ENCODE measurements around the gene NELFB. TPM values are rescaled to one million over a fixed set of nuclear protein-coding genes. Genes with fewer than 3 reads are reported as not detected.

The NELFB gene
- total and polyA plus RNA-seq, 9 of the 15 experiments (the other 6 are each of a cell fraction or from before 2014, with no cell fraction given), result 0.24 to 84.0 (median 29.7) TPM

- FAIRE-seq (peak; percentile 68), DNase-seq (ENCODE audit: extremely low read depth in 1 of 4, low spot score in 3 of 4) (peak; percentile 43 to 63 (median 54)), ATAC-seq (peak; percentile 84)
- in situ Hi-C loops (cut with MboI) (no loop called here), intact Hi-C loops (cut with micrococcal nuclease) (no loop called here)
- 28% methylated on average over 15 of the region's 26 CpGs for WGBS (ENCODE audit: insufficient coverage, low coverage, missing lambda C conversion rate)
- ChIA-PET POLR2A (interaction anchor here (0.5 to 1.1 kb wide), 5 partner anchors 15 to 277 kb away, joined by 3 to 5 read pairs (median 3); partner anchors contain the start of gene TOR4A), CTCF (ENCODE audit: low intra/inter-chr PET ratio) (interaction anchor here (1.0 kb wide), 1 partner anchor 24 kb away, joined by 4 read pairs; no protein-coding TSS in a partner anchor)
- Histone ChIP-seq H2AFZ (ENCODE audit: low read depth, low read length) (no peak overlapping the region), H3K27me3 (ENCODE audit: control insufficient read depth in 2 of 2, insufficient read depth in 2 of 2, low read length in 2 of 2) (no peaks in the 10 kb centered on the region), H3K9me3 (replicated peaks; ENCODE audit: control insufficient read depth, insufficient read depth, low read depth, low read length) (no peaks in the 10 kb centered on the region), H3K9ac (ENCODE audit: insufficient read depth in 1 of 2, low read depth in 2 of 2, low read length in 2 of 2) (peak overlapping the region in 1 of 2 experiments; percentile 24; a peak in 1 of 4 replicates), H3K4me3 (no peak overlapping the region), H3K79me2 (ENCODE audit: control insufficient read depth, insufficient read depth, low read length) (no peaks in the 10 kb centered on the region), H3K4me1 (replicated peaks in 1 of 2; ENCODE audit: control insufficient read depth in 2 of 2, insufficient read depth in 2 of 2, low read length in 2 of 2) (peaks cover 6 to 75% of the 10 kb centered on the region in 2 experiments), H3K4me2 (ENCODE audit: insufficient read depth, low read length) (no peak overlapping the region), H3K36me3 (ENCODE audit: control insufficient read depth, insufficient read depth, low read length) (no peaks in the 10 kb centered on the region), H3K27ac (ENCODE audit: extremely low read depth, low read depth, low read length) (no peak overlapping the region), H3K9me1 (ENCODE audit: control insufficient read depth, insufficient read depth, low read length) (no peaks in the 10 kb centered on the region), H4K20me1 (replicated peaks; ENCODE audit: control insufficient read depth, insufficient read depth, low read length) (no peaks in the 10 kb centered on the region)
- BruUV-seq (replicated peaks), result no TSS peak
- peak in 1 of 2 experiments; percentile 74; a peak in 1 of 4 replicates for TF ChIP-seq SRF (CRISPR knock-in tag; IDR thresholded peaks at IDR 0.05)
- TF ChIP-seq CTBP1 (IDR thresholded peaks at IDR 0.05; ENCODE audit: borderline replicate concordance), result peak; percentile 48; the same call in 1 of the 2 replicates
- TF ChIP-seq NRF1 (conservative IDR thresholded peaks at IDR 0.05 in 1 of 2, IDR thresholded peaks at IDR 0.05 in 1 of 2), result peak in 1 of 2 experiments; percentile 22; a peak in 1 of 4 replicates
- TF ChIP-seq, protein P1, sequence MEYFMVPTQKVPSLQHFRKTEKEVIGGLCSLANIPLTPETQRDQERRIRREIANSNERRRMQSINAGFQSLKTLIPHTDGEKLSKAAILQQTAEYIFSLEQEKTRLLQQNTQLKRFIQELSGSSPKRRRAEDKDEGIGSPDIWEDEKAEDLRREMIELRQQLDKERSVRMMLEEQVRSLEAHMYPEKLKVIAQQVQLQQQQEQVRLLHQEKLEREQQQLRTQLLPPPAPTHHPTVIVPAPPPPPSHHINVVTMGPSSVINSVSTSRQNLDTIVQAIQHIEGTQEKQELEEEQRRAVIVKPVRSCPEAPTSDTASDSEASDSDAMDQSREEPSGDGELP (CRISPR knock-in tag; IDR thresholded peaks at IDR 0.05; ENCODE audit: borderline replicate concordance), result peak; percentile 36; the same call in 1 of the 2 replicates
- 0 out of 2 replicates have a peak, but pooled peaks have one; percentile 24 for TF ChIP-seq SMC3 (conservative IDR thresholded peaks at IDR 0.05; ENCODE audit: insufficient read depth, low read depth, low read length)
- TF ChIP-seq CREB1 (IDR thresholded peaks at IDR 0.05), result no peak
- TF ChIP-seq CREB1 (CRISPR knock-in tag; IDR thresholded peaks at IDR 0.05), result 0 out of 2 replicates have a peak, but pooled peaks have one; percentile 33
- TF ChIP-seq CREM (IDR thresholded peaks at IDR 0.05; ENCODE audit: low read depth), result peak; percentile 61
- TF ChIP-seq, protein P2, sequence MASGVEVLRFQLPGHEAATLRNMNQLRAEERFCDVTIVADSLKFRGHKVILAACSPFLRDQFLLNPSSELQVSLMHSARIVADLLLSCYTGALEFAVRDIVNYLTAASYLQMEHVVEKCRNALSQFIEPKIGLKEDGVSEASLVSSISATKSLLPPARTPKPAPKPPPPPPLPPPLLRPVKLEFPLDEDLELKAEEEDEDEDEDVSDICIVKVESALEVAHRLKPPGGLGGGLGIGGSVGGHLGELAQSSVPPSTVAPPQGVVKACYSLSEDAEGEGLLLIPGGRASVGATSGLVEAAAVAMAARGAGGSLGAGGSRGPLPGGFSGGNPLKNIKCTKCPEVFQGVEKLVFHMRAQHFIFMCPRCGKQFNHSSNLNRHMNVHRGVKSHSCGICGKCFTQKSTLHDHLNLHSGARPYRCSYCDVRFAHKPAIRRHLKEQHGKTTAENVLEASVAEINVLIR (CRISPR knock-in tag; IDR thresholded peaks at IDR 0.05), result no peak
- TF ChIP-seq, protein P3, sequence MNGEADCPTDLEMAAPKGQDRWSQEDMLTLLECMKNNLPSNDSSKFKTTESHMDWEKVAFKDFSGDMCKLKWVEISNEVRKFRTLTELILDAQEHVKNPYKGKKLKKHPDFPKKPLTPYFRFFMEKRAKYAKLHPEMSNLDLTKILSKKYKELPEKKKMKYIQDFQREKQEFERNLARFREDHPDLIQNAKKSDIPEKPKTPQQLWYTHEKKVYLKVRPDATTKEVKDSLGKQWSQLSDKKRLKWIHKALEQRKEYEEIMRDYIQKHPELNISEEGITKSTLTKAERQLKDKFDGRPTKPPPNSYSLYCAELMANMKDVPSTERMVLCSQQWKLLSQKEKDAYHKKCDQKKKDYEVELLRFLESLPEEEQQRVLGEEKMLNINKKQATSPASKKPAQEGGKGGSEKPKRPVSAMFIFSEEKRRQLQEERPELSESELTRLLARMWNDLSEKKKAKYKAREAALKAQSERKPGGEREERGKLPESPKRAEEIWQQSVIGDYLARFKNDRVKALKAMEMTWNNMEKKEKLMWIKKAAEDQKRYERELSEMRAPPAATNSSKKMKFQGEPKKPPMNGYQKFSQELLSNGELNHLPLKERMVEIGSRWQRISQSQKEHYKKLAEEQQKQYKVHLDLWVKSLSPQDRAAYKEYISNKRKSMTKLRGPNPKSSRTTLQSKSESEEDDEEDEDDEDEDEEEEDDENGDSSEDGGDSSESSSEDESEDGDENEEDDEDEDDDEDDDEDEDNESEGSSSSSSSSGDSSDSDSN (IDR thresholded peaks at IDR 0.05; ENCODE audit: borderline replicate concordance in 1 of 2, low read depth in 2 of 2, low read length in 2 of 2), result 0 out of 4 replicates have a peak, but pooled peaks of 1 of the 2 experiments have one; percentile 61
- peak; percentile 33; the same call in 1 of the 2 replicates for TF ChIP-seq RB1 (IDR thresholded peaks at IDR 0.05; ENCODE audit: low read depth)
- TF ChIP-seq MAFG (tag; conservative IDR thresholded peaks at IDR 0.05), result 0 out of 2 replicates have a peak, but pooled peaks have one; percentile 8
- 0 out of 2 replicates have a peak, but pooled peaks have one; percentile 21 for TF ChIP-seq NFE2 (IDR thresholded peaks at IDR 0.05; ENCODE audit: low read depth)
- TF ChIP-seq BHLHE40 (IDR thresholded peaks at IDR 0.05; ENCODE audit: low read length), result peak; percentile 80
- no peak for TF ChIP-seq TEAD4 (IDR thresholded peaks at IDR 0.05; ENCODE audit: low read length)
- TF ChIP-seq TEAD4 (CRISPR knock-in tag; IDR thresholded peaks at IDR 0.05; ENCODE audit: borderline replicate concordance), result no peak
- peak; percentile 45 to 58 for TF ChIP-seq RAD21 (CRISPR knock-in tag; conservative IDR thresholded peaks at IDR 0.05 in 1 of 2, IDR thresholded peaks at IDR 0.05 in 1 of 2)
Measured at GRCh38 chr9:137319011-137319738, 64.0 kb downstream of the NELFB start.
